HG03095 (cell line): Measurements from ENCODE around the gene VANGL2.
"Not testable (repeated sequence)": the region's sequence is repeated elsewhere in the genome, so short reads cannot be mapped to it uniquely, and the experiment has no call there.

Experiments used
- ATAC-seq: cut with Tn5 transposase; IDR thresholded peaks from one replicate; pipeline ENCODE4 v1.9.1; 2021; ENCODE audit warnings: moderate library complexity; ENCODE audit not compliant: unreplicated experiment

The VANGL2 gene

DNA sequence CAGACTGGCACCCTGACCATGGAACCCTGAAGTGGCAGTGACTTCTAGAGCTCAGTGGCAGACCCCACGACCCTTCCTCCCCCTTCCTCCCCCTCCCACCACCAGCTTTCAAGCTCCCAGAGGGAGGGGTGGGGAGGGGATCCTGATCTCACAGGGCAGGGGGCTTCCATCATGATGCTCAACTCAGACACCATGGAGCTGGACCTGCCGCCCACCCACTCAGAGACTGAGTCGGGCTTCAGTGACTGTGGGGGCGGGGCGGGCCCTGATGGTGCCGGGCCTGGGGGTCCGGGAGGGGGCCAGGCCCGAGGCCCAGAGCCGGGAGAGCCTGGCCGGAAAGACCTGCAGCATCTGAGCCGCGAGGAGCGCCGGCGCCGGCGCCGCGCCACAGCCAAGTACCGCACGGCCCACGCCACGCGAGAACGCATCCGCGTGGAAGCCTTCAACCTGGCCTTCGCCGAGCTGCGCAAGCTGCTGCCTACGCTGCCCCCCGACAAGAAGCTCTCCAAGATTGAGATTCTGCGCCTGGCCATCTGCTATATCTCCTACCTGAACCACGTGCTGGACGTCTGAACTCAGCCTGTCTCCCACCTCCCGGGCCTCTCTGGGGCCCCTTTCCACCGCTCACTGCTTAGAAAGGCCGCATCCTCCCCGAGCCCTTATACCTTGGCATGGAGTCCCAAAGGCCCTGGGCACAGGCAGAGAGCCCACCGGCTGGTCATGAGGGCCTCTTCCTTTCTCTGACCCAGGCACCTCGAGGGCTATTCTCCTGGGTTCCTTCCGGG, 29.6 kb upstream of the VANGL2 start:
- ATAC-seq = no peak

DNA sequence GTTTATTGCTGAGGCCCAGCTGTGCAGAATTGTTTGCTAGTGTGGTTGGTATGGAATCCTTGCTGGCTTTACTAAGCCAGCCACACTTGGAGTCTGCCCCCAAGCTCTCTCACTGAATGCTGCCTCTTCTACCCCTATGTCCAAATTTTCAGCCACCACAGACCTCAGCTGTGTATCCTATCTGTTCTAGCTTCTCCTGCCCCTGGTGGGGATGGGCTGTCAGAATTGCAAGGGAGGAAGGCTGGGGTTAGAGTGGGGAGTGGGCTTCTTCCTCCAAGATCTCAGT, 29.1 kb upstream of the VANGL2 start:
- no peak for ATAC-seq

DNA sequence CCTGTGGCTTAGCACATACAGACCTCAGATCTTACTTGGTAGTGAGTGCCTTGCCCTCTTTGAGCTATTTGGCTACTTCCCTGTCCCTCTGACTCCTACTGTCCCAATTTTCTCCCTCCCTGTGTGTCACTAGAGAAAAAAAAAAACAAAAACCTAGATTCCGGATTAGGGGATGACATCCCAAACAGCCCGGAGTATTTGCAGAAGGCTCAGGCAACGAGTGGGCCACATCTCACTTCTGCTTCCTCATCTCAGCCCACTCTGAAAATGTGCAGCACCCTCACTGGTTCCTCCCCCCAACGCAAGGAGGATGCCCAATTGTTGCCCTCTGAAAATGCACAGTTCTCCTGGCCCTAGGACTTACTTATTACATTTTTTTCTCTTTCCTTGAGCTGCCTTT, 28.6 kb upstream of the VANGL2 start:
- no peak for ATAC-seq

DNA sequence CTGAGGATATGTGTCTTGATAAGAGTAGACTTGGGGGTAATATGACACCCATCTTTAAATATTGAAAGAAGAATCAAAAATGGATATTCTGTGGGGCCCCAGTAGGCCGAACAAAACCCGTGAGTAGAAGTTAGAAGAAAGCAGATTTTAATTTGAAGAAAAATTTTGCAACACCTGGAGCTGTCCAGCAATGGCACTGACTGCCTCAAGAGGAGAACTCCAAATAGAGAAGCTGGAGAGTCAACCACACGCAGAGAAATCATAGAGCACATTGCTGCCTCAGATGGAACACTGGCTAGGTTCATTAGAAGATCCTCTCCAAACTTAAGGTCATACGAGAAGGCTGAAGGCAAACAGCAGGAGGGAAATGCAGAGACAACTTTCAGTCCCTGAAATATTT, 26.7 kb upstream of the VANGL2 start:
- ATAC-seq = no peak

DNA sequence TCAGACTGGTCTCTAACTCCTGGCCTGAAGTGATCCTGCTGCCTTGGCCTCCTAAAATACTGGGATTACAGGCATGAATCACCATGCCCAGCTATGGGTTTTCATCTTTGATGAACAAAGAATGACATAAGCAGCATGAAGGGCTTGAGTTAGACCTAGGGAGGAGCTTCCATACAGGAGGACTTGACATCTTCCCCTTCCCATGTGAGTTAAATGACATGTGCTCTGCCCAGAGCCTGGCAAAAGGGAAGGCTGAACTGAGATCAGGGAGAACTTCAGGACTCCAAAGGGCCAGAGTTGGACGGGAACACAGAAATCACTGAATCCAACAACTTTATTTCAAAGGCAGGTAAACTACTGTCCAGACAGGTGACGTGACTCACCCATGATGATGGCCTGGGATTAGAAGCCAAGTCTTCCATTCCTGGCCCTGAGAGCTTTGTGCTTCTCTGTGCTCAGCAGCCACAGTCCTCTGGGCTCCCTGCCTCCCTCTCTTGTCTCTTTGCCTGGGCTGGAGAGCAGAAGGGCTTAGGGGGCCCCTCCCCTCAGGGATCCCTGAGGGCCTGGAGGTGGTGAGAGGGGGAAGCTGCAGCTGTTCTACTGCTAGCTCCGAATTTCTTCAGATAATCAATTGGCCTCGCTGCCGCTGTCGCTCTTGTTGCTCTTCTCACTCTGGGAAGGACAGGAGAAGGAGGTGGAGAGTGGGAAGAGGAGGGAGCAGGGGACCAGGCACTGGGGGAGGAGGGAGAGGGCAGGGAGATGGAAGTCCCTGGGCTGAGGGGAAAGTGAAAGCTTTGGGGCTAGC, 25.9 kb upstream of the VANGL2 start:
- ATAC-seq = no peak

DNA sequence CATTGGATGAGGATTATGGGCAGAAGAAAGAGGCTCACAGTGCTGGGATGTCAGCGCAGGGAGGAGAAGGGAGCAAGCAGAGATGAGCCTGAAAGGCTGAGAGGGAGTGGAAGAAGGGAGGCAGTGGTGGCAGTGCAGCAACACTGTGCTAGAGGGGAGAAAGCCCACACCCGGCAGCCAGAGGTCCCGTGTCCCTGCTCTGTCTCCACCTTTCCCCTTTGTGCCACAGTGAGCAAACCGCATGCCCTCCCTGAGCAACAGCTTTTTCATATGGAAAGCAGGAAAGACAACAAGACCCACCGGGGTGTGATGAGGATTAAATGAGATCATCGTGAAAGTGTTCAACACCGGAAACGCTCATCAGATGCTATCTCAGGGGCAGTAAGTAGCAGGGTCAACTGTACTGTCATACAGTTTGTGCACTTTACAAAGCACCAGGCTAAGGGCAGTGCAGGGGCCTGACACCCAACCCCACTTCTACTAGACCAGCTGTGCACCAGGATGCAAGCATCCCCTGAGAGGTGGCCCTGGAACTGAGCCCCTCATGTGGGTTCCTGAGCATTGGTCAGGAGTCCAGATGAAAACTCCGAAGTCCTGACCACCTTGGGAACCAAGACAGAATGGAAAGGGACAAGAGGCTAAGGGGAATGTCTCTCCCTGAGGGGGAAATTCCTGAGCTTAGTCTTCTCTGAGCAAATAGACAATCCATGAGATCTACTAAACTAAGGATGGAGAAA, 24.4 kb upstream of the VANGL2 start:
- ATAC-seq = no peak

DNA sequence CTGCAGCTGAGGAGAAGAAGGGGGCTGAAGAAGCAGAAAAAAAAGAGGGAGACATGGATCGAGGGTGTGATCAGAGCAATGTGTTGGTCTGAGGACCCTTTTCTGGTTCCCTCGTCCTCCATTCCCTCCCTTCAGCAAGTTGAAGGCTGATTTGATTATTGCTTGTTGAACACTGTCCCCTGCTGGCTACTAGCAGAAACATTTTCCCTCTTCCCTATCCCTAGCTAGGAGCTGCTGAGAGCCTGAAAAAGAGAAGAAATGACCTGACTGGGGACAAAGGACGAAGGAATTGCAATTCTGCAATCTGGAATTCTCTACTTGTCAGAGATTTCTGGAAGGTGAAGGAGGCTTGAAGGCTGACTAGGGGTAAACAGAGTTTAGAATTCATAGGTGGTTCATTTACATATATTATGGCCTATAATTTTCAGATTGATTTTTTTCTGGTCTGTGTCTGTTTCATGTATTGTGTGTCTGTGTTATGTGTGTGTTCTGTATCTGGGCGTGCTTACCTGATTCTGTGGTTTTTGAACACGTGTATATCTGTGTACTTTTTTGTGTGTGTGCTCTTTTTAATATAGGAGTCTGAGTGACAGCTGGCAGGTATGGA, 23.7 kb upstream of the VANGL2 start:
- no peak for ATAC-seq

DNA sequence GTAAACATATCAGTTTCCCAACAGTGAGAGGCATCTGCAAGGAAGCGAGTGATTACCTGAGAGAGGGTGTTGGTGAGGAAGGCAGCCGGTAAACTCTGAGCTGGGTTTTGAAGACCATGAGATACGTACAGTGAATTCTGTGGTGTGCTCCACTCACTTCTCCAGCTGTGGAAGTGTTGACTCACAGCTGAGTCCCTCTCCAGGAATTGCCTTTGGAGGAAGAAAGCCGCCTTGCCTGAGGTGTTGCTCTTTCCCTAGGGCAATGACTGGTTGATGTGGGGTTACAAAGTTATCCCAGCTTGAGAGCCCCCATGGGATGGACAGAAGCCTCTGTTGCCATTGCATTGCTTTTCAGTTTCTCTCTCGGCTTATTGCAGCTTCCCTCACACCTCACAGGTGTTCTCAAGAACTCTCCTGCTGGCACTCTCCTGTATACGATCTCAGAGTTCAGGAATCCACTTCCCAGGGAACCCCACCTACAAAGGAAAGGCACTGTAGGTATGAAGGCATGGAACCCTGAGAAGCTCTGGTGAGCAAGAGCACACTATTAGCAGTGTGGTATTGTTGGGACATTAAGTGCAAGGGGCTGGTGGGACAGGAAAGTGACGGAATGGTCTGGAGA, 22.7 kb upstream of the VANGL2 start:
- no peak for ATAC-seq

DNA sequence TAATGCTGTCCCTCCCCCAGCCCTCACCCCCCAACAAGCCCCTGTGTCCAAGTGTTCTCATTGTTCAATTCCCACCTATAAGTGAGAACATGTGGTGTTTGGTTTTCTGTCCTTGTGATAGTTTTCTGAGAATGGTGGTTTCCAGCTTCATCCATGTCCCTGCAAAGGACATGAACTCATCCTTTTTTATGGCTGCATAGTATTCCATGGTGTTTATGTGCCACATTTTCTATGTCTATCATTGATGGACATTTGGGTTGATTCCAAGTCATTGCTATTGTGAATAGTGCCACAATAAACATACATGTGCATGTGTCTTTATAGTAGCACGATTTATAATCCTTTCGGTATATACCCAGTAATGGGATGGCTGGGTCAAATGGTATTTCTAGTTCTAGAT, 15.6 kb upstream of the VANGL2 start:
- ATAC-seq = not testable (repeated sequence)

DNA sequence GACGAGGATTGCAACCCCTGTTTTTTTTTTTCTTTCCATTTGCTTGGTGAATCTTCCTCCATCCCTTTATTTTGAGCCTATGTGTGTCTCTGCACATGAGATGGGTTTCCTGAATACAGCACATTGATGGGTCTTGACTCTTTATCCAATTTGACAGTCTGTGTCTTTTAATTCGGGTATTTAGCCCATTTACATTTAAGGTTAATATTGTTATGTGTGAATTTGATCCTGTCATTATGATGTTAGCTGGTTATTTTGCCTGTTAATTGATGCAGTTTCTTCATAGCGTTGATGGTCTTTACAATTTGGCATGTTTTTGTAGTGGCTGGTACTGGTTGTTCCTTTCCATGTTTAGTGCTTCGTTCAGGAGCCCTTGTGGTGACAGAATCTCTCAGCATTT, 12.0 kb upstream of the VANGL2 start:
- ATAC-seq = not testable (repeated sequence)

DNA sequence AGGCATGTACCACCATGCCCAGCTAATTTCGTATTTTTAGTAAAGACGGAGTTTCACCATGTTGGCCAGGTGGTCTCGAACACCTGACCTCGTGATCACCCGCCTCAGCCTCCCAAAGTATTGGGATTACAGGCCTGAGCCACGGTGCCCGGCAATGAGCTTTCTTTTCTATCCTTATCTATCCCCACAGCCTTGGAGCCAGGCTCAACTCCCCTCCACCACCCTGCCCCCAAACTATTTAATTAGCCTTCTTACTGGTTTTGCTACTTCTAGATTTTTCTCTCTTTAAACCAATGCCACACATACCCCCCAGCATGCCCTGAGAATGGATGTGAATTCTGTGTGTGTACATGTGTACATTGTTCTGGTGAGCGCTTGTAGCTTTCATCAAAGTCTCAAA, 5.7 kb upstream of the VANGL2 start:
- ATAC-seq = no peak

DNA sequence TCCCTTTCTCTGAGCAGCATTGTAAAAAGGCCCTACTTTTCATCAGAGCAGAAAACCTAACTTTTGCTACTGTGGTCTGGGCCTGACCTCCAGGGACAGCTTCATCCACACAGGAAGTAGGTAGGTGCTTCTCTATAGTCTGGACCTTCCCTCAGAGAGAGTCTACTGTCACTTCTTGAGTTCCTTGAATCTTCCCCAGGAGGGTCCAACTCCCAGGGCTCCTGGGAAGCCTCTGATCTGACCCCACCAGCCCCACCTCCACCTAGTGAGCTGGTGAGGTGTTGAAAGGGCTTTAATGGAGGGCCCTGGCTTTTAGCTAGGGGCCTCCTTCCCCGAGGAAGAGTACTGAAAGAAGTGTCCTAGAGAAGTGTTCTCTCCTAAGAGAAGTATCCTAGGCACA, 2.7 kb upstream of the VANGL2 start:
- ATAC-seq = no peak

DNA sequence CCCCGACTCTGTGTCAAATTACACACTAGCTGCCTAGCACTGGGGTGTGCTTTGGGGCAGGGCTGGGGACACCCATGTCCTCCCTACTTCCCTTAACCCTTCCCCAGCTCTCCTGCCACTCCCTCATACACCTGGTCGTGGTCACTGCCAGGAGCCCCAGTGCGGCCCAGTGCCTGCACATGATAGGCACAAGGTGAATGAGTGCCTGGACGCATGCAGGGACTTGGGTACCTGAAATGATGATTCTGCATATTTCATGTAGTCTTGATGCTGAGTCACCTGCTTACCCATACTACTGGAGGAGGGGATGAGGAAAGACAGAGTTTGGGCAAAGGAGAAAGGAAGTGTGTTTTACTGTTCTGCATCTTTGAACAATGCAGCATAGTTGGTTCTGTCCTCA, 1.5 kb upstream of the VANGL2 start:
- ATAC-seq = no peak

DNA sequence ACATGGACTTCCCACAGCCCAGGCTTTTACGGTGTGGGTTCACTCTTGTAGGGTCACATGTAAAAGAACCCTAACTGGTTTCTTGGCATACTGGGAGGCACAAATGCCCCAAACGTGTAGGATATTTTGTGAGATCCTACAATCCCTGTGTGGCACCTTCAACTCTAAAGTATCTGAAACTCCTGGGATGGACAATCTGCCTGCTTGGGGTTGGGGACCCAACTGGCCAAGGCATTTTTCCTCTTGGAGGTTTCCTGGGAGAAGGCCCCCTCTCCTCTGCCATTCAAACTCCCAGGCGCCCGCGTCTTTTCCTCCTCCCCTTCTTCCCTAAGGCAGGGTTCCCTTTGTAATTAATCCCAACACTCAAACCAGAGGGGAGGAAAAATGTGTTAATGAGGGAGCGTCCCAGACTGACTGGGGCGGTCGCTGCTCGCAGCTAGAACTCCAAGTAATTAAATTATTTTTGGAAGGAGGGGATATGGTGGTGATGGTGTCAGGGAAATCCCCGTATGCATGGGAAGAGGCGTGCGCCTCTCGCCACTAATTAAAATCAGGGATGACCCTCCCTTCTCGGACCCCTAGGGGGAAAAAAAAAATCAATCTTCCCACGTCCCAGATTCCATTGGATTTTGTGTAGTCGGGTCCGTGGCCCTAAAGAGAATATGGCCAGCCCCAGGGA, 681 bp upstream of the VANGL2 start:
- no peak for ATAC-seq

DNA sequence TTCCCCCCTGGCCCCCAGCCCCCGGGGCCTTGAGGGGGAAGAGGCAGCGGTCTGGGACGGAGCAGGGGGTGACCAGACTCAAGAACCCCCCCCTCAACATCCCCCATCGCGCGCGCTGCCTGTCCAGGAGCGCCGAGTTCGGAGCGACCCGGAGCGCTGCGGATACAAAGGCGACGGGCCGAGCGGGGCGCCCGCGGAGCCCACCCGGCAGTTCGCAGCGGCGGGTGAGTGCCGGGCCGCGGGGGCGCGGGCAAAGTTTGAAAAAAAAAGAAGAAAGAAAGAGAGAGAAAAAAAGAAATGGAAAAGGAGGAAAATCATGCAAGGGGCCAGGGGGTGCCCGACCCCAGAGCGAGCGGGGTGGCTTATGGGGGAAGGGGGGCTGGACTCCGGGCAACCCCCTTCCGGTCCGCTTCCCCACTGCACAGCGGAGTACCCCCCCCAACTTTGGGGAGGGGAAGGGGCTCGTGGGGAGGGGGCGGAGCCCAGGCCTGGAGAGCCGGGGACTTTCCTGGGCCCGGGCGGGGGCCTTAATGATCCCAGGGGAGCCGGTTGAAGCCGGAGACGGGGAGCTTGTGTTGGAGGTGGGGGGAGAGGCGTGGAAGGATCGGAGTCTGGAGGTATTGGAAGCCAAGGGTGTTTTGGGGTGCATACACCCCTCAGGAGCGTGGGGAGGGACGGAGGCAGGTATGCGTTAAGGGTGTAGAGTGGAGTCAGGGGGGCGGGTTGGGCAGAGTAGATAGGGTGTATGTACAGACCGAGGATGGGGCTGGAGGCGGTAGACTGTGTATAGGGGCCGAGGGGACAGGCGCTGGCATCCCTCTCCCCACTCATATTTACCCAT, 502 bp downstream of the VANGL2 start:
- no peak for ATAC-seq

DNA sequence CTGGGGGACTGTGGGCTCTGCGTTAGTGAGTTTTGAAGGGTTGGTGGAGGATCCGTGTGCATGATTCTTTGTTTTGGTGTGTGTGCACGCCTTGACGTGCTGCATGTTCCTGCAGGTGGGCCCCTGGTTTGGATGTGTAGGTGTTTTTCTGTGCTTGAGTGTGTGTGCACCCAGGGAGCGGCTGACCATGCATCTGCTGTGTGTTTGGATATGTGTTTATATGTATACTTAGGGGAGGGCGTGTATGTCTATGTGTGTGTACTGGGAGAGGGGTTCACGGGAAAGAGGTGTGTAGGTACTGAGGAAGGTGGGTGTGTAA, 1.1 kb downstream of the VANGL2 start:
- no peak for ATAC-seq

DNA sequence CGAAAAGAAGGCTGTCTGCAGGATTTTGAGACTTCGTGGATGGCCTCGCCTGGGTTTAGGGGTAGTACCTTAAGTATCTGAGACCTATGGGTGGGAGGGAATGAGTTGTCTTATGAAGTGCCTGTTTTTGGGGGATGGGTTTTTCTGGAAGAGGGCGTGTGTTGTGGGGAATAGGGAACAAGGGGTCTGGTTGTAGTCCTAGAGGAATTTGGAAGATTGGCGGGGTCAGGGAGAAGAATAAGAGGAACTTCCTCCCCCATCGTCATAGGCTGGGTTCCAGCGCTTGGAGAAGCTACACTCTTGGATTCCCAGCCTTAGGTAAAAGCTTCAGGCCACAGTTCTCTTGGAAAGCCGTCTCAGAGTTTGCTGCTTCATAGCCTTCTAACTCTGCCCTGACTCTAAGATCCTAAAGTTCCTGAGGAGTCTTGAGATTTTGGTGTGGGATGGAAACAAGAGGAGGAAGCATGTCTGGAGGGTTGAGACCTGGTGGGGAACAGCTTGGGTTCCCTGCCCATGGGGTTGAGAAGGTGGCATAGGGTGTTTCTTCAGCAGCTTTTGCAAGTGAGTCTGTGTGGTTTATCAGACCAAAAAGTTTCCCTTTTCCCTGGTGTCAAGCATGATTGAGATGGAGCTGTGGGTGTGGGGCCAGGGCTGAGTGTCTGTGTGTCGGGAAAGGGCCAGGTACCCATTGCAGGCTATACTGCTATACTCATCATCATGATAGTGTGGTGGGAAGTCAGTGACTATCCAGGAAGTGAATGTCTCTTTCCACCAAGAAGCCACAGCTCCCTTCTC, 1.8 kb downstream of the VANGL2 start:
- ATAC-seq = no peak

DNA sequence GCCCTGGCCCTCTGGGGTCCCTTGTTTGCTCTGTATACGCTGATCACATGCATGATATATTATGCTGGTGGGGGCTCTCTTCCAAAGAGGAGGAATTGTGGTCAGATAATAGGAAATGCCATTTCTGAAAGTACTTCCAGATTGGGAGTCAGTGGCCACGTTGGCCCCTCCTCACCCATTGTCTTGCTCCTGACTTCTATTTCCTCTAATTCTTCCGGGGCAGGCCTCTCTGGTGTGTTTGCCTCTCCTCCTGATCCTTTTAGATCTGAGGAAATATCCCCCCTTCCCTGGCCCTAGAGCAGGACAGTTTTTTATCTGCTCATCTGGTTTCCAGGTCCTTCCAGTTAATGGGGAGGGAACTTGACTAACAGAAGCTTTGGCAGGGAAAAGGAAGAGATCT, 2.9 kb downstream of the VANGL2 start:
- ATAC-seq = no peak

DNA sequence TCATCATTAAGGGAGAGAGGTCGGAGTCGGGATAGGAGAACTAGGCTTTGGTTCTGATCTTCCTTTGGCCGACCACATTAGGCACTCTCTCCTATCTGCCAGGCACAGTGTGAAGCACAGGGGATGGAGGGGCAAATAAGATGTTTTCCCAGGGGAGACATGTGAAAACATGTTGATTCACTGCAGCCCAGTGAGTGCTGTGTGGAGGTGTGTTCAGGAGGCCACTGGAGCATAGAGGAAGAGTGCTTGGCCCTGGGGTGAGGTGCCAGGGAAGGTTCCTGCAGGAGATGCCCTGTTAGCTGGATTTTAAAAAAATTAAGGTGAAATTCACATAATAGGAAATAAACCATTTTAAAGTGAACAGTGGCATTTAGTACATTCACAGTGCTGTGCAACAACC, 3.7 kb downstream of the VANGL2 start:
- ATAC-seq = no peak
